TTC549 (cell line): ENCODE measurements around the gene SLC9C2.
"Not testable (repeated sequence)": the region's sequence is repeated elsewhere in the genome, so short reads cannot be mapped to it uniquely, and the experiment has no call there.

Source experiments
- FAIRE-seq: peaks from 2 replicates; lab custom pipeline; 2012; peaks lifted over from hg19 to GRCh38; lab: Jason Lieb, UNC

SLC9C2 gene

GRCh38 chr1:173529106-173529505 is 73.8 kb downstream of the SLC9C2 start:
- no peak for FAIRE-seq

DNA sequence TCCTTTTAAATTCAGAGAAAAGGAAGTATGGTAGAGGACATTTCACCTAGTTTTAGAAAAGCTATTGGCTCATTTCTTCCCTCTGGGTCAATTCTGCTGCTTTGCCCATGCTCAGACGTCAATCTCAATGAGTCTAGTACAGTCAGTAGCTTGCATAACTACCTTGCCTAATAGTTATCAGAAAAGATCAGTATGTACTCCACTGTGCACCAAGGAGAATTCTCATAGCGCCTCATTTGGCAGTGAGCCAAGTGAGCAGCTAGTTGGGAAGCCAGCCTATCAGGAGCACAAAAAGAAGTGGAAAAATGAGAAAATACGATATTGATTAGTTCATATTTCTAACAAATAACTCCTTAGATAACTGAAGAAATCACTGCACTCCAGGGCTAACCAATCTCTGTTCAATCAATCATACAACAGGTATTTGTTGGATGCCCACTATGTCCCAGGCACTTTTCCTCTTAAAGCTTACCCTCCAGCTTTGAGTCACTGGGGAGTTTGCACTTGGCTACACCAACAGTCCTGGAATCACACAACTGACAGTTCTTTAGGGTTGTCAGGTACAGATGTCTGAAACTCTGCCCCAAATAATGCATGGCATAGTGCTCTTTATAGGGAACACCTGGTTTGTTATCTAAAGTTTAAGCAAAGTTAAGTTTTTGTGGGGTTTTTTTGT is 75.6 kb downstream of the SLC9C2 start:
- FAIRE-seq, result no peak

DNA sequence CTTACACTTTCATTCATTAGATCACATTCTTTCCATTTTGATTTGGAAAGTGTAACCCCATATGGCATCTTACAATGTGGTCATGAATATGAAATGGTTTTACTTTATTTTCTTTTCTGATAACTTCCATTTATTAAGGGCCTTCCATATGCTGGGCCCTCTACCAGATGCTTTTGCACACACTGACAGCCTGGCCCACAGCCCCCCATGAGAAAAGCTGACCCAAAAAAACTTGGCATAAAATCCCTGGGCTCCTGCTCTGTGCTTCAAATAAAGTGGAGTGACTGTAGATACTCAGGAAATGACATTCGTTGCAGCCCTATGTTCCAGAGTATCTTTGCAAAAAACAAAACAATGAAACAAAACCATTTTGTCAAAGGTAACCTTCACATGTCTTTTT is 76.9 kb downstream of the SLC9C2 start:
- no peak for FAIRE-seq

DNA sequence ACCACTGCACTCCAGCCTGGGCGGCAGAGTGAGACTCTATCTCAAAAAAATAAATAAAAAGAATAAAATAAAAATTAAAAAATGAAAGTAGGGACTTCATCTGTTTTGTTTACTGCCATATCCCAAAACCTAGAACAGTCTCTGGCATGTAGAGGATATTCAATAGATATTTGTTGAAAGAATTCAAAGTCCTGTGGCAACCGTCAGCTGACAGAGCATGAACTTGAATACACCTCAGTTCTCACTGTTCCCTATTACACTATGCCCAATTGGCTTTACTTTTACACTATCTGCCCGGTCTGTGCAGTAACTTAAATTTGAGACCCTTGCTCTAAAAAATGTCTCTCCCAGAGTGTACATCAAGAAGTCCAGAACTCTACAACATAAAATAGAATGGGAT is 79.5 kb downstream of the SLC9C2 start:
- no peak for FAIRE-seq

DNA sequence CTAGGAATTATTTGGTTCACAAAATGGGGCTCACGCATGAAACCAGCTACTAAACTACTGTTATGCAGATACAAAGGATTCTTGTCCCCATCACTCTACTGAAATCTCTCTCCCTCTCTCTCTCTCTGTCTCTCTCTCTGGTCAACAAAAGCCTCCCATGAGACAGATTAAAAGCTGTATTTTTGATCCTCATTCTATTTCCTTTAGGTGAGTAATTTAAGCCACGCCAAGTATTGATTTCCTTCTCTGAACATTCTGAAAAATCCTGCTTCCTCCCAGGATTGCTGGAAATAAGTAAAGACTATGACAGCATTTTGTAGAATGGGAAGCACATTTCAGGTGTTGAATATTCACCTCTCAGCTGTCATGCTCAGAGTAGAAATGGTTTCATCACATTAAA is 82.1 kb downstream of the SLC9C2 start:
- no peak for FAIRE-seq

- not testable (repeated sequence) for FAIRE-seq
Observed at GRCh38 chr1:173514503-173514902, 88.4 kb downstream of the SLC9C2 start.

DNA sequence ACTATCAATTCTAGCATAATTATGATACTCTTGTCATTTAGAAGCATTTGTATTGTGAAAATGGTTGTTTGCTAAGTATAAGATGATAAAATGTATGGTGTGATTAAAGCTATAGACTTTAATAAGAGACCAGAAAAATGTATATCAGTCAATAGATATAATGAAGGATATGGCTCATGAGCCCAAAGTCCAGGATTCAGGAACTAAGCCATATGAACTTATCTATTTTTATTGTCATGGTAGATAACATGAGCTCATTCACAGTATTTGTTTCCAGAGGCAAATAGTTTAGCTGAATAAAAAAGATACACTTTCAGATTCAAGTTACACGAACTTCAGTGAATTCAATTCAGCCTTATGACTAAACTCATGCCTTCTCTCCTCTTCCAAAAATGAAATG is 93.1 kb downstream of the SLC9C2 start:
- no peak for FAIRE-seq

GRCh38 chr1:173508541-173508940 is 94.3 kb downstream of the SLC9C2 start:
- FAIRE-seq, result no peak

DNA sequence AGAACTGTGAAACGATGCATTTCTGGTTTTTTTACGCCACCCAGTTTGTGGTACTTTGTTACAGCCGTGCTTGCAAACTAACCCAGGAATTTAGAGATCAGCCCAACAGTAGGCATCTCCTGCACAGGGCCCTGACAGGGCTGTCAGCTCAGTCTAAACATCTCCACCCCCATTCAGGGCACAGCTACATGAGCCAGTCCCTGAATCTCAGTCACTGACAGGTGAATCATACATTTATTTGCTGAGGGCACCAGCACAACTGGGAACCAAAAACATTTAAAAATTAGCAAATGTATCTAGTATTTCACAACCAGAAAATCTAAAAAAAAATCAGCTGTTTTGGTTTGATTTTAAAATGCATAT is 95.0 kb downstream of the SLC9C2 start:
- FAIRE-seq, result no peak

- FAIRE-seq, result no peak
Observed at GRCh38 chr1:173507205-173507846, 95.5 kb downstream of the SLC9C2 start.

DNA sequence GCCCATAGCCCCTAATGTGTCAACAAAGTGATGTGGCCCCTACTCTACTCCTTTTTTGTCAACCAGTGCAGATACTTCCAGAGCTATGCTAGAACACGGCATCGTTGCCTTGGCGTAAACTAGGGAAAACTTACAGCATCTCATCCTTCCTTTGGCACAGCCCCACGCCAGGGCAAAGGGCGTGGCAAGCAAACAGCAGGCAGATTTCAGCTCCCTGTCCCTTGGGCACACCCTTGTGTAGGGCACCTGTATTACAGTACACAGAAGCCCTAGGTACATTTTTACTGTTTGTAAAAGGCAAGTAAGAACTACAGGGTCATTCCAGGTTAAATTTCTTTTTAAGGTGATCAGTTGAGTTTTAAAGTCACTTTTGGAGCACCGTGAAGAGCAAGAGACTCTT is 96.4 kb downstream of the SLC9C2 start:
- no peak for FAIRE-seq

DNA sequence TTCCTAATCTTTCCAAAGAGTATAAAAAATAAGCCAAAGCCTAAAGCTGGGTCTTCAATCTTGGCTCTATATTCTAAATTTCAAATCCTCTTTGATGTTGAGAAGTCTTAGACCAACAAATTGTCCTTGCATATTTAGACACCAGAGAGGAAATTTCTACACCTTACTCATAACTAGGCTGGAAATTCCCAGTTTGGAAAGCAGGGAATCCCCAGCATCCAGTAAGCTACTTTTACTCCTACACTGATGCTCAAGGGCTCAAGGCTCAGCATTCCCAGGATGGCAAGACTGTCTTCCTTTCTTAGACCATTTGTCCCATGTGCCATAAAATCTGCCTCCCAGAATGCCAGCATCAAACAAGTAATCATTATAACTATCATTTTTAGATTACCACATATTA is 97.5 kb downstream of the SLC9C2 start:
- no peak for FAIRE-seq

GRCh38 chr1:173504268-173504667 is 98.6 kb downstream of the SLC9C2 start:
- no peak for FAIRE-seq

DNA sequence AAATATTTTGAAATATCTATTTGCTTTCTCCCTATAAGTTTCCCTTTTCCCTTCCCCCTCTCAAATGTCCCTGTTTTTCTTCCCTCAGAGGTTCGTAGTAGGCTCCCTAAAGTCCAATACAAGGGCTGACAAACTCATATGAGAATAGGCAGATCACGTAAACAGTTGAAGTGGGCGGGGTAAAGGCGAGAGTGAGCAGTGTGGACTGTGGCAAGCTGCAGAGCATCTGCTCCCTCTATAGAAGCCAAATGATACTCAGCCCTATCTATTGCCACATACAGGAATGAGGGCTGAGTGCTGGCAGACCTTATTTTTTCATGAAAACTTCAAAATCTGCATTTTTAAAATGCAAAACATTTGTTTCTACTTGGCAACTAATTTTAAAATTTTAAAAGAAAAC is 99.5 kb downstream of the SLC9C2 start:
- no peak for FAIRE-seq

GRCh38 chr1:173502104-173502503 is 100.8 kb downstream of the SLC9C2 start:
- FAIRE-seq, result no peak

GRCh38 chr1:173499729-173500128 is 103.1 kb downstream of the SLC9C2 start:
- FAIRE-seq, result no peak

- no peak for FAIRE-seq
Observed at GRCh38 chr1:173496757-173497320, 106.0 kb downstream of the SLC9C2 start.

DNA sequence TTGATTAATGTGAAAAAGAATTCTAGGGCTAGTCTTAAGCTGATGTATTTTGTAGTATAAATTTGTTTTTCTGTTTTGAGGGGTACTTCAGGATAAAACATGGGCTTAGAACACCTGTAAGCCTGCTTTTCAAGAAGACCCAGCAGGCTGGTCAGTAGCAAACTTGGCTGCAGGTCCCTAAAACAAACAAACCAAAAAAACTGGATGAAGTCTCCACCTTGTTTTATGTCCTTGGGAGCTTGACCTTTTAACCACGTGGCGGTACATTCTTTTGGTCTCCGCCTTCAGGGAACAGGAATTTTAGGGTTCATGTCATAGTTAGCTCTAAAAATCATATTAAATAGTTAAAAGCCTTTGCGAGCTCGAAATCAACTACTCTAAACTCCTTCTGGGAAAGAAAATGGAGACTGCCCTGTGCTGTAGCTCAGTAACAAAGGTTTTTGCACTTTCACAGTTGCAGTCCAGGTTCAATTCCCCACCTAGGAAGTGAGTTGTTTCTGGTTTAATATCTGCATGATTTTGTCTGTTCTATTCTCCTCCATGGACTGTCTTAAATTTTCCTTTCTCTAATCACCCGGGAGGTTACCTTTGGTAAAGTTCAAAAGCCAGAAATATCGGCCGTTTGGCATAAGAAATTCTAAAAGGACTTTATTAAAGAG is 107.1 kb downstream of the SLC9C2 start:
- no peak for FAIRE-seq

- FAIRE-seq, result not testable (repeated sequence)
Observed at GRCh38 chr1:173493125-173493524, 109.7 kb downstream of the SLC9C2 start.

- FAIRE-seq, result no peak
Observed at GRCh38 chr1:173491508-173491907, 111.4 kb downstream of the SLC9C2 start.

- FAIRE-seq, result no peak
Observed at GRCh38 chr1:173489929-173490328, 112.9 kb downstream of the SLC9C2 start.

DNA sequence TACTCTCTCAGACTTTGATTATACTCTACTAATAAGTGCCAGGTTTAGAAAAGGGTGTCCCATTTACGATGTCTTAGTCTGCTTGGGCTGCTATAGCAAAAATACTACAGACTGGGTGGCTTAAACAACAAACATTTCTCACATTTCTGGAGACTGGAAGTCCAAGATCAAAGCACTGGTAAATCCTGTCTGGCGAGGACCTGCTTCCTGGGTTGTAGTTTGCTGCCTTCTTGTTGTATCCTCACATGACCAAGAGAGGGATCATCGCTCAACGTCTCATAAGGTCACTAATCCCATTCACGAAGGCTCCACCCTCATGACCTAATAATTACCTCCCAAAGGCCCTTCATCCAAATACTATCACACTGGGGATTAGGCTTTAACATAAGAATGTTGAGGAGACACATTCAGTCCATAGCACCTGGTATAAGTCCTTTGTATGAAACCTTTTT is 113.7 kb downstream of the SLC9C2 start:
- FAIRE-seq, result no peak

DNA sequence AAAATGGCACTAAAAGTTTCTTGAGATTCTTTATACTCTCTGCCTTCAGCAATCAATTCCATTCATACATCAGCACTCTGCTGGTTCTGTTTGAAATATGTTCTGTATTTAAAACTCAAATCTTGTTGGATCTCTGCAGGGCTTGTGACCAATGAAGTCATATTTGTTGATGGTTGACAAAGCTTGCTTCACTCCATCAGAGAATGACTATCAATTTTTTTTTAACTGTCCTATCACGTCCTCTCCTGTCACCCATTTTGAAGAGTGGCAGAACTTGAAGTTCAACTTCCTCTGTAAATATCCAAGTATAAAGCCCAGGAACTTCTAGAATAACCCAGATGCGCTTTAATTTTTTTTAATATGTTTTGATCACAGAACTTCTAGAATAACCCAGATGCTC is 114.9 kb downstream of the SLC9C2 start:
- FAIRE-seq, result no peak
